Limb (tissue), 2 donors: Measurements from ENCODE around the gene MPO.

Experiments used
- DNase-seq, 2 donors: peaks; one replicate each; pipeline ENCODE4 v3.0.0-alpha.2; 2016; ENCODE audit errors: extremely low spot score in 2 of 2

MPO gene, protein sequence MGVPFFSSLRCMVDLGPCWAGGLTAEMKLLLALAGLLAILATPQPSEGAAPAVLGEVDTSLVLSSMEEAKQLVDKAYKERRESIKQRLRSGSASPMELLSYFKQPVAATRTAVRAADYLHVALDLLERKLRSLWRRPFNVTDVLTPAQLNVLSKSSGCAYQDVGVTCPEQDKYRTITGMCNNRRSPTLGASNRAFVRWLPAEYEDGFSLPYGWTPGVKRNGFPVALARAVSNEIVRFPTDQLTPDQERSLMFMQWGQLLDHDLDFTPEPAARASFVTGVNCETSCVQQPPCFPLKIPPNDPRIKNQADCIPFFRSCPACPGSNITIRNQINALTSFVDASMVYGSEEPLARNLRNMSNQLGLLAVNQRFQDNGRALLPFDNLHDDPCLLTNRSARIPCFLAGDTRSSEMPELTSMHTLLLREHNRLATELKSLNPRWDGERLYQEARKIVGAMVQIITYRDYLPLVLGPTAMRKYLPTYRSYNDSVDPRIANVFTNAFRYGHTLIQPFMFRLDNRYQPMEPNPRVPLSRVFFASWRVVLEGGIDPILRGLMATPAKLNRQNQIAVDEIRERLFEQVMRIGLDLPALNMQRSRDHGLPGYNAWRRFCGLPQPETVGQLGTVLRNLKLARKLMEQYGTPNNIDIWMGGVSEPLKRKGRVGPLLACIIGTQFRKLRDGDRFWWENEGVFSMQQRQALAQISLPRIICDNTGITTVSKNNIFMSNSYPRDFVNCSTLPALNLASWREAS

DNA sequence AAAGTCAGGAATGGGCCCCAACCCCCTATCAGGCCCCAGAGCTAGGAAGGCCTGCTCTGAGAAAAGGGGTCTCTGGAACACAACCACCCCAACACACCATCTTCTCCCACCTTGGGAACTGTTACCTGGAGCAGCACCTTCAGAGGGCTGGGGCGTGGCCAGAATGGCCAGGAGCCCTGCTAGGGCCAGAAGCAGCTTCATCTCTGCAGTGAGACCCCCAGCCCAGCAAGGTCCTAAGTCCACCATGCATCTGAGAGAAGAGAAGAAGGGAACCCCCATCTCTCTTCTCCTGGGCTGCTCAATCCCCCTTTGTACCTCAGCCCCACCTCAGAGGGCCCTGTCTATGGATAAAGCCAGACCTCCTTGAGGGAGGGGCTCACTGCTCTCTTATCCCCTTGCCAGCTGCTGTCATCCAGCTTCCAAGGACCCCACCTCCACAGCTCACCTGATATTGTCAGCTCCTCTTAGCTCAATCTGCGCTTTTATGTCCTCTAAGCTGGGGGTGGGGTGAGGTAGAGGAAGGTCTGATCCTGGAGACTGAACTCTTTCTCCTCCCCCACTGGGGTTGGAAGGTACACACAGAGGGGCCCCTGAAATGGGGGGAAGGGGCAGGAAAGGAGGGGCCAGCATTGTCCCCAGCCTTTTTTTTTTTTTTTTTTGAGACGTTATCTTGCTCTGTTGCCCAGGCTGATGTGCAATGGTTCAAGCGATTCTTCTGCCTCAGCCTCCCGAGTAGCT is at the start of gene MPO:
MPO (minus strand) TSS at position 456 of the 738 bp plus-strand sequence; CDS start at position 279, 177 bp downstream.
- no peak for DNase-seq

DNA sequence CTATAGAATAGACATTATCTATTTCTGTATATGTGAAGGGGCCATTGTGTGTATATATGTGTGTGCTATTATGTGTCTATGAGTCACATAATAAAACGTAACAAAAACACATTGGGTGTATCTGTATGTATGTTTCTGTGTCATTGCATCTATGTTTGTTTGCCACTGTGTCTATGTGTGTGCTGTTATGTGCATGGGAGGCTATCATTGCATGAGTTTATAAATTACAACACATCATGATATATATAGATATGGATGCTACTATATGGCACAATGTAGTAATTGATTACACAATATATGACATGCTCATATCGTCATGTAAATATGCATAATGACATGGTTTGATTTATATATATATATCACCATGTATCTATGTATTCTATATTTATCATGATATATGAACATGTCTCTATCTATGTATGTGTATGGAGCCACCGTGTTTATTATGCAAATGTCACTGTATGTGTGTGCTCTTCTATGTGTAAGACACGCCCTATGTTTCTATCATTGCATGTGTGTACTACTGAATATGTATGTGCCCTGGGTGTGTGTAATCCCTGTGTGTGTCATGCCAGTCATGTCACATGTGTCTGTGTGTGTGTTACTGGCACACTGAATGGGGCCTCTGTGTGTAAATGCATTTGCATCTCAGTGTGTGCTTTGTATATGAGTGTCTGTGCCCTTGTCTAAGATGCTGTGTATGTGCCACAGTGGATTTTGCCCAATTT is 49.2 kb upstream of the MPO start:
- DNase-seq, result no peak

DNA sequence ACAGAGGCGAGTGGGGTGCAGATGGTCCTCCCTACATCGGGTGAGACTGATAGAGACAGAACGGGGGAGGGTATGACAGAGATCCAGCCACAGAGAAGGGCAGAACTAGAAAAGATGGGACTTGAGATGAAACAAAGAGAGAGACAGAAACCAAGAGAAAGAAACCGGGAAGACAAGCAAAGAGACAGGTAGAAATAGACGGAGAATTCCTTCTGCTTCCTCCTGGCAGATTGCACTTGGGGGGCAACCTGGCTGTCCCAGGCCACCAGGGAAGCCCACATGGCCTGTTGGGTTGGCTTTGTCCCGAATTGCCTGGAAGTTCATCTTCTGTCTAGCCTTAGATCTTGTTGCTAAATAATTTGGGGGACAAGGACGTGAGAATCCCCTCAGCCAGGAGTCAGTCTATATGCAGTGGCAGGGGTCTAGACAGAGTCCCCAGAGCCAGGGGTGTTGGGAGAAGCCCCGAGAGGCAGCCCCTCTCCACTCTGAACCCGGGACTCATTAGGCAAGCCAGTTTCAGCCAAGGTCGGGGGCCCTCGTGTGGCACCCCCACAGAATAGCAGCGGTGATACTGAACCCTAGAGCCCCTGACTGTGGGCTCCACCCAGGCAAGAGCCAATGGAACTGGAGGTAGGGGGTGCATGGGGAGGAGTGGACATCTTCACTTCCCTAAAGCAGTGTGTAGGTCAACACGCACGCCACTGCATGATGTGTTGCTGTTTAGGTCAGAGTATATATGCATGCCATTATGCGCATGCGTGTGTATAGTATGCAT is 48.5 kb upstream of the MPO start:
- no peak for DNase-seq

DNA sequence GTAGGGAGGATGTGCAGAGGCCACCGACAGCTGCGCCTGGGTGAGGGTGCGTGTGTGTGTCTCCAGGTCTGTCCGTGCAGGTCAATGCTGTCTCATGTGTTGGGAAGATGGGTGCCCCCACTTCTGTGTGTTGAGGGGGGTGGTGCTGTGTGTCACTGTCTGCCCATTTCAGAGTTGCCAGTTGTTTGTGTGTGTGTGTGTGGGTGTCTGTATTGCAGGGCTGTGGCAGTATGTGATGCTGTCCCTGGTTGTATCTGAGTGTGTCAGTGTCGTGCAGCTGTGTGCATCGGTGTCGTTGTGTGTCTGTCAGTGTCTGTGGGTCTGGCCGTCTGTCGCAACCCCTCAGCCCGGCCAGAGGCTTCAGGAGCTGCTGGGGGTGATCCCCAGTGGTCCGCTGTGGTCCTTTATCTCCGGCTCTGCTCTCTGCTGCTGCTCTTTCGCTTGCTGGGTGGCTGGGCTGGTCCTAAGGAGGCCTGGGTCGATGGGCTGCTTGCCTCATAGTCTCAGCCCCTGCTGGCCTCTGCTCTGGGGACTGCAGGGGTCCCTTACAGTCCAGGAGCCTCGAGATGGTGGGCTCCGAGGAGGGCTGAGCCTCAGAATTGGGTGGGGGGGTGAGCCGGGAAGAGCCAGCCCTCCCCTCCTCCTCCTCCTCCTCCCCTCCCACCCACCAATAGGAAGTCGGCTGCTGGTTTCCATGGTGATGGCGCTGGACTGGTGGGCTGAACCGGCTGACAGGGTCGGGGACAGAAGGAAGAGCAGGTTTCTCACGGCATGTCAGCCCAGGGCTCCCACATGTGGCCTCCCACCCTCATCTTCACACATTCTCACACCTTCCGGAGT is 47.7 kb upstream of the MPO start, which contains the start of gene TSPOAP1:
TSPOAP1 (minus strand) TSS at position 601 of the 840 bp plus-strand sequence. CDS start 875 bp downstream, outside the sequence.
- peak in 1 of 2 donors; percentile 79 for DNase-seq

DNA sequence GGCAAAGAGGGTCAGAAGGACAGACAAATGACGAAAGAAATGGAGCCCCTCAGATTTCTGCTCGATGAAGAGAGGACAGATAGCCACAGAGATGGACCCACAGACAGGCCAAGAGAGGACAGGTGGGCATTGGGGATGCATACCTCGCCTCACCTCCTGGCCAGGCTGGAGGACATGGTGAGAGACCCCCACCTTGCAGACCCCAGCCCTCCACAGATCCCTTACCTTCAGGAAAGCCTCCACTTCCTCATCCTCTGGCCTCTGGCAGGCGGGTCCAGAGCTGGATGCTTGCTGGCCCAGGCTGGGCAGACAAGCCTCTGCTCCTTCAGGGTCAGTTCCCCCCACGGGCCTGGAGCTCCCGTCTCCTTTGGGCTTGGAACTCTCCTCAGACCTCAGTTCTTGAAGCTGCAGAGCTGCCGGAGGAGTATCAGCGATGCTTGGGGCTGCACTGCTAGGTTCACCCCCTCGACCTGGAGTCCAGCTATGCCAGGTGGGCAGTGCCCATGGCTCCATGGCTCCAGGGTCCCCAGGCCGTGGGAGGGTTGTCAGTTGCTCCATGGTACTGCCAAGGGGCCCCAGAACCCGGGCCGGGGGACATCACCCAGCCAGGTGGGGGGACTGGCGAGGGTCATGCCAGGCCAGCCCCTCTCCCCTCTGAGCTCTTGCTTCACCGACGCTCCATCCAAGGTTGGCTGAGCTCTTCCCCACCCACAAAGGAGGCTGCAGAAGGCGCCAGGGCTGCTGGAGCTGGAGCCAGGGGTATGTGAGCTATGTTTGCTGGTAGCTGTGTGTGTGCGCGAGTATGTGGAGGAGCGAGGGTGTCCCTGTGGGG is 46.8 kb upstream of the MPO start:
- peak in 1 of 2 donors; percentile 27 for DNase-seq

DNA sequence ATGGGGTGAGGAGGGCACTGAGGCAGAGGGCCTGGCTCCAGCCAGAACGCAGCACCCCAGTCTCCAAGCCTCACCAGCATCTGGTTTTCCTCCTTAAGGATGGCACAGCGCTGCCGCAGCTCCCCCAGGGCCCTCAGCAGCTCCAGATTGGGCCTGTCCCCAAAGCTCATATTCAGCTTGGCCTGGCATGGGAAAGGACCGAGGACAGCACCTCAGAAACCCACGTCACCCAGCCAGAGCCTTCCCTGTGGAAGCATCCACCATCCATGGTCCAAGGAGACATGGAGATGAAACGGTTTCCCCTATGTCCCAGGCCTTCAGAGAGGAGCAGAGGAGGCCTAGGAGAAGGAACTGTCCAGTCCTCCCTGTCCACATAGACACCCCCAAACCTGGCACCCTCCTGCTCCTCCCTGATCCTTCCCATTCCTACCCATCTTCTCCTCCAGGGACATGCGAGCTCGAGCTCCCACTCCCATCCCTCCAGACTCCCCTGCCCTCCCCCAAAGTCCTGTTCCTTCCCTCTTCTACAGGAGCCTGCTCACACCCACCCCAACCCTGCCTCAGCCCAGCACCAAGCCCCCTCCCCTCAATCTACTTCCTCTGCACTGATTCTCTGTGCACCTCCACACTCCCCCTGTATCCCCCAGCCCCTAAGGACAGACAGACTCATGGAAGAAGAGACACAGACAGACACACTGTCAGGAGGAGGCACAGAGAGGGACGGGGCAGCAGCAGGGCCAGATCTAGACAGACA is 46.1 kb upstream of the MPO start:
- DNase-seq, result no peak

DNA sequence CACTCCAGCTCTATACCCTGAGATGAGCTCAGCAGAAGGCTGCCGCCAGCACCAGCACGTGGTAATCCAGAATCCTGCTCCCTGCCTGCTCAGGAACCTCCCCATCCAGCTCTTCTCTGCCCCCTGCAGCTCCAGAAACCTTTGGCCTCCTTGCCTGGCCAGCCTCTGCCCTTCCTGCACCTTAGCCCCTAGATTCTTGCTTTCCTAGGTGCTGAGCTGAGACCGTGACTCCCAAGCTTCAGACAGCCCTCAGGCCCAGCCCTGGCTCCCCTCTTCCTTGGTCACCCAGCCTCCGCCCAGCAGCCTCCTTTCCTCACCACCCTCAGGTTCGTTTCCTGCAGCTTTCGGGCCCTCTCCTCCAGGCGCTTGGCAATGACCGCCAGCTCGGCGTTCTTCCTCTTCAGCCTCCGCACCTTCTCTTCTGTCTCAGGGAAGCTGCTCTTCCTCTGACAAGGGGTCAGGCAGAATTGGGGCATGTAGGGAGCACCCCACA is 45.3 kb upstream of the MPO start:
- peak in 1 of 2 donors; percentile 27 for DNase-seq

DNA sequence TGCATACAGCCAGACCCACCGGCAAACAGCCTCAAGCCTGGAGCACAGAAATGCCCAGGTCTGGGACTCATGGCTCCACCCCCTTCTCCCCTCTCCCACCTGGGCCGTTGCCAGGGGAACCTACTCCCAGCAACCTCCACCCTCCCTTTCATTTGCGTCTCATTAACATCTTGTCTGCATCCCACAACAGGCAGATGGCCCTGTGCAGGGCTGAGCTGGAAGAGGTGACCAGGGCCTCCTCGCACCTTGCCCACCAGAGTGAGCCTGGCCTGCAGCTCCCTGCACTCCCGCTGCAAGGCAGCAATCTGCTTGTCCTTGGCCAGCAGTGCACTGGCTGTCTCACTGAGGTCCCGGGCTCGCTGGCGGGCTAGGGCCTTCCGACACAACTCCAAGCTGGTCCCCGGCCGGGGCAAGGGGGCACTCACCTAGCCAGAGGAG is 44.6 kb upstream of the MPO start:
- DNase-seq, result peak in 1 of 2 donors; percentile 59

DNA sequence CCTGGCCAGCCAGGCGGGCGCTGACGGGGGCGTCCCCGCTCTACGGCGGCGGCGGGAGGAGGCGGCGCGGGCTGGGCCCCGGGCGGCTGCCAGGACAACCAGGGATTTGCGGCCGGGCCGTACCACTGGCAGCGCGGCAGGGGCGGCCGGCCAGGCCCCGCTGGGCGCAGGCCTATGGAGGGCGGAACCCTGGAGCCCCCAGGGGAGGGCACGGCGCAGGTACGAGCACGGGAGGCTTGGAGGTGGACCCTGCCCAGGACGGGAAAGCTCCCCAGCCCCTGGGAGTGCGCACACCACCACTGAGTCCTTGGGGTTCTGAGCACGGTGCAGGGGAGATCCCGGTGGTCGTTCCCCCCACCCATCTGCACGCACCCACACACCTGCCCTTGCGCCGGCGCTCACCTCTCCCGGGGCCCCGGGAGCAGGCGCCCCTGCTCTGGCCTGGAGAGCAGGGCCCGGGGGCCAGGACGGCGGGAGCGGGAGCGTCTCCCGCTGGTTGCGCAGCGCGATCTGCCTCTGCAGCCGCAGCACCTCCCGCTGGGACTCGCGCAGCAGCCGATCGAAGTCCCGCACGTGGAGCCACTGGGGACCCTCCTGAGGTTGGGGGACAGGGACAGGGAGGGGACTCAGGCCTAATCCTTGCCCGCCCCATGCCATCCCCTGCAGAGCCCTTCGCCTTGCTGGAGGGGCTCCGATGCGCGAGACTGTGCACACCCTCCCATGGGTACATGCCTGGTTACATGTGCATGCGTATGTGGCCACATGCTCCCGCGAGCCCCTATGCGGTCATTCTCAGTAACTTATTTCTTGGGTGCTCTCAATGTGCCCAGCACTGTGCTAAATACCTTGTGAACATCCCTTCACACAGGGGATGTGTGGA is 43.9 kb upstream of the MPO start:
- peak; percentile 32 to 75 for DNase-seq

DNA sequence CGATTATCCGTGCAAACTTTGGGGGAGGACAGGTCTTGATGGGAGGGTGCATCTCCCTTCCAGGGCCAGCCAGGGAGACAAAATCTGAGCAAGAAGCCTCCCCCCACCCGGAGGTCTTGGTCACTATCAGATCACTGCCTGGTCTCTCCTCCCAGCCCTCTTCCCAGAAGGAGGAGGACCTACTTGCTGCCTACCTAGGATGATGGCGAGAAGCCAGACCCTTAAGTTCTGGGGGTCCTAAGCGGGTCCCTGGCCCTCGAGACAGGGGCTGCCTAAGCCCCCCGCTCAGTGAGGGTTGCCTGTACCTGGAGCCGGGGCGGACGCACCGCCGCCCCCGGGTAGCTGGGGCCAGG is 43.3 kb upstream of the MPO start:
- DNase-seq, result no peak

DNA sequence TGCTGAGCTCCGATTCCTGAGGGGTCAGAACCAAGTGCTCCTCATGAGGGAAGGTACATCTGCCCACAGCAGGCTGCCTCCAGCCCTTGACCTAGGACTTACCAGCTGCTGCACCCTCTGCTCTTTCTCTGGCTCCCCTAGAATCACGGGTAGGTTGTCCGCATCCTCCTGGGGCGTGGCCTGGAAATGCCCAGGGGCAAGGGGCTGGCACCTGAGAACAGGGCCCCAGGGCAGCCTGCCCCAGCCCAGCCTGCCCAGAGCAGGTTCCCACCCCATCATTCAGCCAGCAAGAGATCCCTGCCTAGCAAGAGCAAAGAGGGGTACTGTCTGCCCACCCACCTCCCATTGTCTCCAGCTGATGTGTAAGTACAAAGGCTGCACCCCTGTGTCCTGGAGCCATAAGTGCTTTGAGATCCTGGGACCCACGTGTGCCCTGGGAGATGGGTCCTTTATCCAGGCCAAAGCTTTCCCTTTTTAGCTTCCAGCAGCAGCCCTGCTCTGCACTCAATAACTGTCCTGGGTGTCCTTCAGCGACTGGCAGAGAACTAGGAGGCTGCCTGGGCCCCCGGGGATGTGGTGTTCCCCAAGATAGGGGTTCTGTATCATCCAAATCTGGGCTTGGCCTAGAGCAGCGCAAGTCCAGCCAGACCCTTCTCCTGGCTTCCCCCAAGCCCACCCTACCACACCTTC is 42.8 kb upstream of the MPO start:
- DNase-seq, result no peak

DNA sequence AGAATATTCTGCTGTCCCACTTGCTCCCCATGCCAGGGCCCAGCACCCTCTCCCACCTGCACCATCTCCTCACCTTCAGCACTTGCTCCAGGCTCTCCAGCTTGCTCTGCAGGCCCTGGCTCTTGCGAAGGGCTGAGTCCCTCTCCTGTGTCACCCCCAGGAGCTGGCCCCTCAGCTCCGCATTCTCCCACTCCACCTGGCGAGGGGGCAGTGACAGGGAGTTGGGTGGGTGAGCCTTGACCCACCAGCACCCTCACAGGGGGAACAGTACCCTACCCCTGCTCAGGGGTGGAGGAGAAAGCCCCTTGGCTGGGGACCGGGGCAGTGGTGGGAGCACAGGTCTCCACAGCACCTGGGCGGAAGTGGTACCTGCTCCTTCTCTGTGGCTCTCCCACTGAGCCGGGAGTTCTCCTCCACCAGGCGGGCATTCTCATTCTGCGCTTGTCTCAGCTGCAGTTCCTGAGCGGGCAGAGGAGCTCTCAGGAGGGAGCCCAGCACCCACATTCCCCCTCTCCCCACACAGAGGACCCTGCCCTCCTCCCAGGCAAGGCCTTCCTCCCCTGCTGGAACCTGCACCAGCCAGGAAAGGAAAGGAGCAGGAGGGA is 41.9 kb upstream of the MPO start:
- DNase-seq, result no peak

DNA sequence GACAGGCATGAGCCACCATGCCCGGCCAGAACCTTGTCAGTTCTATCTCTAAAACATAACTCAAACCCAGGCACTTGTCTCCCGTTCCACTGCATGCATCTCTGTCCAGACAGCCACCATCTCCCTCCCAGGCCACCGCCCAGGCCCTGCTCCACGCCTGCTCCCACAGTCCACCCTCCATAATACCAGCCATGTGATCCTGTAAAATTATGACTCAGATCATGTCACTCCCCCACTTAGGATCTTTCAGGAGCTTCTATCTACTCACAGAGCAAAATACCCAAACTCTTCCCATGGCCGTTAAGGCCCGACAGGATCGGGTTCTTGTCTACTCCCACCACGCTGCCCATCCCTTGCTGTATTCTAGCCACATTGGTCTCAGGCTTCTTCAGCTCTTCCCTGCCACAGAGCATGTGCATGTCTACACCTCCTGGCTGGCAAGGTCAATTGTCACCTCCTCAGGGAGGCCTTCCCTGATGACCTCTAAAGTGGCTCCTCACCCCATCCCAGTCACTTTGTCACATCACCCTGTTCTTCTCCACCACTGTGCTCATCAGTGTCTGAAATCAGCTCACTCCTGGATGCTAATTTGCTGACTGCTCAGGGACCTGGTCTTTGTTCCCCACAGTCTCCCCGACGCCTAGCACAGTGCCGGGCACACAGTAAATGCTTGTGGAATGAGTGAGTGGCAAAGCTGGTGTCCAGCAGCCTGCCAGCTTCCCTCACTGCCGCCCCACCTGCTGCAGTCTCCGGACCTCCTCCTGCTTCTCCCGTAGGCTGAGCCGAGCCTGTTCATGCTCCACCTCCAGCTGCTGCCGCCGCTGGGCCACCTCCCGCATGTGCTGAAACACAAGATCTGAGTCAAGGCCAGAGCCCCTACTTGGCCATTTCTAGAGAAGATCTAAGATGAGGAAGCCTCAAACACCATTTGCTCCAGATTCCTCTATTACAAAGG is 41.1 kb upstream of the MPO start:
- DNase-seq, result no peak

DNA sequence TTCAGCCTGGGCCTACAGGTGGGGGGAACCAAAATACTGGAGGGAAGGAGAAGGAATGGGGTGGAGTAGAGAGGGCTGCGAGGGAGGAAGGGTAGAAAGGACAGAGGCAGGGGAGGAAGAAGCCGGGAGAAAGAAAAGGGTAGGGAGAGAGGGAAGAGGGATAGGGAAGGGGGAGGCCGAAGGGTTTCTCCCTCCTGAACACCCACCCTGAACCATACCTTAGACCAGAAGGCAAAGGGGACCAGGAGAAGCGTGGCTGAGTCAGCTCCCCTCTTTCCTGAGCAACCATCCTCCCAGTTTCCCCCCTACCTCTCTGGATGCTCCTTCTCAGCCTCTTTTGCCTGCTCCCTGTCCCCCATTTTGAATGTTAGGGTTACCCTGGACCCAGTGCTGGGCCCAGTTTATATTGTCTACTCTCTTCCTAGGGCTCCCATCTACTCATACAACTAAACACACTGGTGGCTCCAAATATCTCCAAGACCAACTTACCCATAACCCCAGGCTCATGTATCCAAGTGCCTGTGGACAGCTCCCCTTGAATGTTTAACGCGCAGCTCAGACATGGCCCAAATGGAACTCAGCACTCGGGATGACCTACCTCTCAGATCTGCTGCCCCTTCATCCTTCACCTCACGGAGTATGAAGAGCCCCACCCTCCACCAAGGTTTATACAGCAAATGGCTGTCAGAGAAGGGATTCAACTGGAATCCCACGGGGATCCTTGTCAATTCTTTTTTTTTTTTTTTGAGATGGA is 40.0 kb upstream of the MPO start:
- DNase-seq, result no peak
